GM18519 (cell line): ENCODE measurements around the gene OR51V1.
"Not testable (repeated sequence)": the region's sequence is repeated elsewhere in the genome, so short reads cannot be mapped to it uniquely, and the experiment has no call there.

Source experiments
- ATAC-seq: cut with Tn5 transposase; IDR thresholded peaks from one replicate; pipeline ENCODE4 v1.9.1; 2021; ENCODE audit warnings: mild to moderate bottlenecking, moderate library complexity; ENCODE audit not compliant: unreplicated experiment, low FRiP score

The OR51V1 gene, protein sequence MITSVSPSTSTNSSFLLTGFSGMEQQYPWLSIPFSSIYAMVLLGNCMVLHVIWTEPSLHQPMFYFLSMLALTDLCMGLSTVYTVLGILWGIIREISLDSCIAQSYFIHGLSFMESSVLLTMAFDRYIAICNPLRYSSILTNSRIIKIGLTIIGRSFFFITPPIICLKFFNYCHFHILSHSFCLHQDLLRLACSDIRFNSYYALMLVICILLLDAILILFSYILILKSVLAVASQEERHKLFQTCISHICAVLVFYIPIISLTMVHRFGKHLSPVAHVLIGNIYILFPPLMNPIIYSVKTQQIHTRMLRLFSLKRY

DNA sequence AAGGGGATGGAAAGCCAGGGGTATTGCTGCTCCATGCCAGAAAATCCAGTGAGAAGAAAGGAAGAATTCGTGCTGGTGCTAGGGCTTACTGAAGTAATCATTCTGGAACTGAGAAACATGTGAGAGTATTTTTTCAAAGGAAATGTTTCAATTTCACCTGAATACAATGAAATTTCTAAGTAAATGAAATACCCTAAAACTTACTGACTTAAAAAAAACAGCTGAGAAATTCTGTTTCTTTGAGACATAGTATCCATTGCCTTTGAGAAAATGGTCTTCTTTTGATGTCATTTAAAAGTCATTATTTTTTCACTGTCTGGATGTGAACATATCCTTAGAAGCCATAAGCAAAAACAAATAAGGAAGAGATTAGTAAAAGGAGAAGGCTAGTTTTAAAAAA is at the start of gene OR51V1:
TSS of gene OR51V1 (minus strand) at position 101 of the 400 bp plus-strand sequence. CDS start at position 101, 0 bp downstream.
- no peak for ATAC-seq

DNA sequence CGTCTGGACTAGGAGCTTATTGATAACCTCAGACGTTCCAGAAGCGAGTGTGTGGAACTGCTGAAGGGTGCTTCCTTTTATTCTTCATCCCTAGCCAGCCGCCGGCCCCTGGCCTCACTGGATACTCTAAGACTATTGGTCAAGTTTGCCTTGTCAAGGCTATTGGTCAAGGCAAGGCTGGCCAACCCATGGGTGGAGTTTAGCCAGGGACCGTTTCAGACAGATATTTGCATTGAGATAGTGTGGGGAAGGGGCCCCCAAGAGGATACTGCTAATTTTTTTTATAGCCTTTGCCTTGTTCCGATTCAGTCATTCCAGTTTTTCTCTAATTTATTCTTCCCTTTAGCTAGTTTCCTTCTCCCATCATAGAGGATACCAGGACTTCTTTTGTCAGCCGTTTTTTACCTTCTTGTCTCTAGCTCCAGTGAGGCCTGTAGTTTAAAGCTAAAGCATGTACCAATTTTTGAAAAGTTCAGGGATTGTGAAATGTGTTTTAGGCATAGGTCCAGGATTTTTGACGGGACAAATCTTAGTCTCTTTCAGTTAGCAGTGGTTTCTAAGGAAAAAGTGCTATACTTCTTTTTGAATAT is 49.4 kb upstream of the OR51V1 start, which contains the start of gene HBG1:
TSS of gene HBG1 (minus strand) at position 51 of the 590 bp plus-strand sequence. CDS start 53 bp downstream, outside the sequence.
- ATAC-seq, result not testable (repeated sequence)

DNA sequence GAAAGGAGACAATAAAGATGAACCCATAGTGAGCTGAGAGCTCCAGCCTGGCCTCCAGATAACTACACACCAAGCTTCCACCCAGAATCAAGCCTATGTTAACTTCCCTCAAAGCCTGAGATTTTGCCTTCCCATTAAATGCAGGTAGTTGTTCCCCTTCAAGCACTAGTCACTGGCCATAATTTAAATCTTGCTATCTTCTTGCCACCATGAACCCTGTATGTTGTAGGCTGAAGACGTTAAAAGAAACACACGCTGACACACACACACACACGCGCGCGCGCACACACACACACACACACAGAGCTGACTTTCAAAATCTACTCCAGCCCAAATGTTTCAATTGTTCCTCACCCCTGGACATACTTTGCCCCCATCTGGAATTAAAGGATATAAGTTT is 48.0 kb upstream of the OR51V1 start:
- not testable (repeated sequence) for ATAC-seq

DNA sequence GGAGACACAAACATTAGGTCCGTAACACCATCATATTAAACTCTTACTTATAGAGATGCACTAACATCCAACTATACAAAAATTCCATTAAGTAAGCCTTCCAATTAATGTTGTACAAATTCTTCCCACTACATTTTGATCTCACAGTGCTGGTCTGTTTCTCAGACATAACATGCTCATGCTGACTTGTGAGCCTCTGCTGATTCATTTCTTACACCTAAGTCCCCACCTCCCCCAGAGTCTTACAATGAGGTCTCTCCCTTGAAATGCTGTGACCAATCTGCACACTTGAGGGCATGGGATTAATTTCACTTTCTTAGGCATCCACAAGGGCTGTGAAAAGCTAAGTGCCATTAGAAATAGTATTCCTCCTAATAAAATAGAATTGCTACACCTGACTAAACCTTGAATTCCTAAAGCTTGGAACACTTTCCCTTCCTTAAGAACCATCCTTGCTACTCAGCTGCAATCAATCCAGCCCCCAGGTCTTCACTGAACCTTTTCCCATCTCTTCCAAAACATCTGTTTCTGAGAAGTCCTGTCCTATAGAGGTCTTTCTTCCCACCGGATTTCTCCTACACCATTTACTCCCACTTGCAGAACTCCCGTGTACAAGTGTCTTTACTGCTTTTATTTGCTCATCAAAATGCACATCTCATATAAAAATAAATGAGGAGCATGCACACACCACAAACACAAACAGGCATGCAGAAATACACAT is 47.1 kb upstream of the OR51V1 start:
- no peak for ATAC-seq

DNA sequence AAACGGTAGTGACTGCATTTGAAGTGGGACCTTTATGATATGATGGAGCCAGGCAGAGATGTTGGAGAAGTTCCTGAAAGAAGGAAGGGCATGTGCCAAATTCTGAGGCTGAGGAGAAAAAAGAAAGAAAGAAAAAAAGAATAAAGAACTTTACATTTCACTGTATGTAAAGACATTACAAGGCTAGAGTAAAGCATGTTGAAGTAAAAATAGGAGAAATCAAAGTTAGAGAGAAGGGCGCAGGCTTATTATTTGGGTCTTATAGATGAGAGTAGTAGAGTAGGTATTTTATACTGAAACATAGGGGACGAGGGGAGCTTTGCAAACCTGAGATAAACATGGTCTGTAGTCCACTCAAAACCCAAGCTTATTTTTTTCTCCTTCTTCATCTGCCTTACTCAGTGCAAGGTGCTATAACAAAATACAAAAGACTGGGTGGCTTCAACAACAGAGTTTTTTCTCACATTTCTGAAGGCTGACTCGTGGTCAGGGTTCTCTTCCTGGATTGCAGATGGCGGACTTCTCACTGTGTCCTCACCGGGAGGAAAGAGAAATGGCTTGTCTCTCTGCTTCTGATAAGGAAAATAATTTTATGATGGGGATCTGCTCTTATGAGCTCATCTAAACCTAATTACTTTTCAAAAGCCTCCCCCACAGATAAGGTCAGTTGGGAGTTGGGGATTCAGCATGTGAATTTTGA is 46.4 kb upstream of the OR51V1 start:
- ATAC-seq, result no peak

DNA sequence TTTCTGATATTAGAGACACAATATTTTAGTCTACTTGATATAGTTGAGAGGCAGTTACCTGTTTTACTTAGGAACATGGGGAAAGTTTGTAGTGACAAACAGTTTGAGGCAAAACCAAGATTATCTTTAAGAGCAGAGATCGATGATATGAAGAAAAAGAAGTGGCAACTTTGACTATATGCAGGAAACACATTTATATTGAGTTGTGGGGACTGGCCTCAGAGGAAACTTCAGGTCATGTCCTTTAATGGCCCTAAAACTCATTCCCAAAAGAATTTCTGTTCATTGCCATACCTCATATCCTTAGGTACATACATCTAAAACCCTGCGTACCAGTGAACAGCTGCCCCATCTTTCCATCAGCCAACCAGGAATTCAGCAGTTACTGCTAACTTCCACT is 44.7 kb upstream of the OR51V1 start:
- ATAC-seq, result no peak

DNA sequence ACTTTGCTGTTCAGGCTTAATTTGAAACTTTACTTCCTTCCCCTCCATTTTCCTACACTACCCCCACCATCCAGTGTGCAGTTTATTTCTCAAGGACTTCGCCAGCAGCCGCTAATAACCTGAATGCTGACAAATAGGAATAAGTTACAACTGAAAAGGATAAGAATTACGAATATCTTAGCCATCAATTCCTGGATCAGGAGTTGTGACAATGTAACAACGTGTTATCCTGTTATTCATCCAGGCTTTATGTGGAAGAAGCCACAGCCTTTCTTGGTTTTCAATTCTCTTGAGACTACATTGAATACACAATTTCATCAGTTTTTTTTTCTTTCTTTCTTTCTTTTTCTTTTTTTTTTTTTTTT is 43.3 kb upstream of the OR51V1 start:
- ATAC-seq, result no peak

DNA sequence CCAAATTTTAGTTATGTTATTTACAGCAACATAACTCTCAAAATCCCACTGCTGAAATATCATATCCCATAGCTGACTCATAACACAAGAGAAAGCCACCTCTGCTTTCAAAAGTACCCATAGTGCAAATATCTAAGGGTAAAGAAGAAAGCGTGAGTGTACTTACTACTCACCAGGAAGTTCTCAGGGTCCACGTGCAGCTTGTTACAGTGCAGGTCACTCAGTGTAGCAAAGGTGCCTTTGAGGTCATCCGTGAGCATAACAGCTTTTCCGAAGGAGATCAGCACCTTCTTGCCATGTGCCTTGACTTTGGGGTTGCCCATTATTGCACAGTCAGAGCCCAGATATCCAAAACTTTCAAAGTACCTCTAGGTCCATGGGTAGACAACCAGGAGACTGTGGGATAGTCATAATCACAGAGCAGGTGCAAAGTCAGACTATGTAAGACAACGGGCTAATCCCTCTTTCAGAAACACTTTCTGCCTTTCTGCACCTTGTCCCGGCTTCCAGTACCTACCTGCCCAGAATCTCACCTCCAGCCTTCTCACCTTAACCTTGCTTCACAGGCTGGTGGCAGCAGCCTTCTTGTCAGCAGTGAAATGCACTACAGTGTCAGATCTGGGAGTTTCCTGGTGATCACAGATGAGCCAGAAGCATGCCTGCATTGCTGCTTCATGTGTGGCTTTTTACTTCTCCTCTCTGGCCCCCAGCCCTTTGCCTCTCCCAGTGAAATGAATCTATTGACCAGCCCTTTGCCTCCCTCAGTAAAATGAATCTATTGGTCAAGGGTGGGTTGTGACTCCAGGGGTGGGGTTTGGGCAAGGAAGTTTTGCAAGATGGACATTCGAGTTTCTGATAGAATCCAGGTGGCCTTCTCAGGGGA is 42.7 kb upstream of the OR51V1 start:
- ATAC-seq, result peak; percentile 73

DNA sequence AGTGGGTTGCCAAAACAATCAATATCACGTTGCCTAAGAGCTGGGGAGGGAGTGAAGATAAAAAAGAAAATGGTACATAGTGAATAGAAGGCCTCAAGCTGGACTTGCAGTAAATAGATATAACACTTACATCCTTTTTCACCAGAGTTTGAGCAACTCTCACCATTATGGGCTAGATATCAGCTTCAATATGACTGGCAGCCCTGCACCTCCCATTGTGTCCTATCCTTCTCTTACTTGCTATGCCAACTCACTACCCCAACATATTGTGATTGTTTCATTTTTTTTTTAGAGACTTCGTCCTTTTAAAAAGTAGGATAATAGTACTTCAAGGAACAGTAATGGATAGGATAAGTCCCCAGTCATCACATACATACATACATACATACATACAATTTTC is 41.7 kb upstream of the OR51V1 start:
- no peak for ATAC-seq

DNA sequence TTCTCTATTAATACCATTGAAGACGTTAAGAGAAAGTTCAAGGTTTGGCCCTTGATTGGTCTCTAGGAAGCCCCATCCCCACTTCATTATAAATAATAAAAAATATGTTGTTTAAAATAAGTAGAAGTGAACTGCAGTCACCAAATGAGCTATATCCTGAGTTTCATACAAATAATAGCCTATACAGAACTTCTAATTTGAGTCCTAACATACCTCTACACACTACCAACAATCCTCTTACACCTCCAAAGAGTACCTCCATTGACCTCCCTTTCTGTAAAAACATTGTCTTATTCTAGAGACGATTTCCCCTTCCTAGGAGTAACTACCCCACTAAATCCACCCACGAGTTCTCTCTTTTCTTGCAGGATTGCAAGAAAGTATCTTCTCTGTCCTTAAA is 41.0 kb upstream of the OR51V1 start:
- ATAC-seq, result no peak

DNA sequence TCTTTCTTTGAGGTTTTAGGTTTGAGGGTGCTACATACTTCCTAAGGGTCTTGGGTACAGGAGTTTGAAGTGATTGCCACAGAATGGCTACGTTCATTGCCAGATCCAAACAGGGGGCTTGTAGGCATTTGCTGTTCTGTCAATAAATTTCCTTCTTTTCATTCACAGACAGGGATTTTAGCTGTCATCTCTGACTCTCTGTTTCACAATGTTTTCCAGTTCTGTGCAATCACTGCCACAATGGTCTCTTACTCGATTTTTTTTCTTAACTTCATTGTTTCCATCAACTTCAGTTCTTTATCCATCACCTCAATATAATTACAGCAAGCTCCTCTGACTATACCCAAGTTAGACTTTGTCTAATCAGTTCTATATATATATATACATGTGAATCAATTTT is 40.0 kb upstream of the OR51V1 start:
- no peak for ATAC-seq

DNA sequence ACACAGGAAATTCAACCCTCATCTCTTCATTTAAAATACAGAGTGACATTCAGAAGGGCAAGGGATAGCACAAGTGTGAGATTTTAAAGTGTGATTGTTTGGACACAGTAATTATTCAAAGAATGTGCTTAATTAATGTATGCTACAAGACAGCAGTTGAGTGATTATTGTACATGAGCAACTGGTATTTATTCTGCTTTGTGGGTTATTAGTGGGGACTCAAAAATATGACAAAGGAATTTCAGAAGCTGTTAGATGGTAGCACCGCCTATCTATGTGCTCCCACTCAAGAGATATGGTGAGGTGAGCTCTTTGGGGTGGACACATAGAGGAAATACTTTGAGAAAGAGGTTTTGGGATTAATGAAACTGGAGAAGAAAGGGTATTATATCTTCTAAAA is 39.6 kb upstream of the OR51V1 start:
- no peak for ATAC-seq

DNA sequence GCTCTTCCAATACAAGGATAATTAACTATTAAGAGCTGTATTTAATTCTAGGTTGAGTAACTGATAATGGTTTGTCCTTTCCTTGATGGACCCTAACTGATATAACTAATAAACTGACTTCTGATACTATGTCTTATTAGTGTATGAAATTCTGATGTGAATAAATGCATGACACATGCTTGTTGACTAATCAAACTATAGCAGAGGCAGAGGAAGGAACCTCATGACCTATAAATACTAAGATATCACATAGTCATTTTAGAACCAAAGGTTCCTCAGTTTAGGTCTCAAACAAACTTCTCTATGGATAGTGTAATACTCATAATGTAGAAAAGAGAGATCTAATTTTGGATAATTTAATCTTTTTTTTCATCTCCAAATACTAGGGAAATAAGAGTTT is 38.6 kb upstream of the OR51V1 start:
- ATAC-seq, result no peak

DNA sequence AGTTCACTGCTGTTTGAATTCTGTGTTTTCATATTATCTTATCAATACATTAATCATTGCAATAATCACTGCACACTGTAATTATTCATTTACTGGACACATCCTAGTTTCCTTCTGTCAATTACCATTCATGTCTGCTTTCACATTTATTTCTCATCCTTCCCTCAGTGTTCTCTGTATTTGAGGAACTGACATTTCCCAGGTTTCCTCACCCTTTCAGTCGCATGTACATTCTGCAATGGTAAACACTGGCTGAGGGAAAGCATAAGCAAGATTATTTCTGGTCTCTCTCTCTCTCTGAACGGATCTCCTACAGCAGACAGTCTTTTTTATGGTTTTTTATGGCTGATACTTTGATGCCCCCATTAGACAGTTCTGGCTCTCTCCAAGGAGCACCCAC is 38.0 kb upstream of the OR51V1 start:
- ATAC-seq, result no peak

DNA sequence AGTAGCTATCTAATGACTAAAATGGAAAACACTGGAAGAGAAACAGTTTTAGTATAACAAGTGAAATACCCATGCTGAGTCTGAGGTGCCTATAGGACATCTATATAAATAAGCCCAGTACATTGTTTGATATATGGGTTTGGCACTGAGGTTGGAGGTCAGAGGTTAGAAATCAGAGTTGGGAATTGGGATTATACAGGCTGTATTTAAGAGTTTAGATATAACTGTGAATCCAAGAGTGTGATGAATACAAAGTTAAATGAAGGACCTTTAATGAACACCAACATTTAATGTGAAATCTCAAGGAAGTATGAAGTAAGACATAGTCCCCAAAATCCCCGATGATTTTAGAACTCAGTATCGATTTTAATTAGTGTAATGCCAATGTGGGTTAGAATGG is 36.9 kb upstream of the OR51V1 start:
- ATAC-seq, result no peak

DNA sequence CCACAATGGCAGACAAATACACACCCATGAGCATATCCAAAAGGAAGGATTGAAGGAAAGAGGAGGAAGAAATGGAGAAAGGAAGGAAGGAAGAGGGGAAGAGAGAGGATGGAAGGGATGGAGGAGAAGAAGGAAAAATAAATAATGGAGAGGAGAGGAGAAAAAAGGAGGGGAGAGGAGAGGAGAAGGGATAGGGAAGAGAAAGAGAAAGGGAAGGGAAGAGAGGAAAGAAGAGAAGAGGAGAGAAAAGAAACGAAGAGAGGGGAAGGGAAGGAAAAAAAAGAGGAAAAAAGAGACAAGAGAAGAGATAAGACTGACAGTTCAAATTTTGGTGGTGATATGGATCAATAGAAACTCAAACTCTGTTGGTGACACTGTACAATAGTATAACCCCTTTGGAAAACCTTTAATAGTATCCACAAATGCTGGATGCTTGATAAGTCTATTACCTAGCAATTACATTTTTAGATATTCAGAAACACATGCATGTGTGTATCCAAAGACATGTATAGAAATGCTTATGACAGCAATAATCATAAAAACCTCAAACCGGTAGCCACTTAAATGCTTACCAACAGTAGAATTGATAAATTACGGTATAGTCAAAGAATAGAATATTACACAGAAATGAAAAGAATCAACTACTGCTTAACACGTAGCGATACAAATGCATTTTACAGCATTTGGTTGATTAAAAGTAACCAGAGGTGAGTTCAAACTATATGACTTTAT is 35.0 kb upstream of the OR51V1 start:
- no peak for ATAC-seq

DNA sequence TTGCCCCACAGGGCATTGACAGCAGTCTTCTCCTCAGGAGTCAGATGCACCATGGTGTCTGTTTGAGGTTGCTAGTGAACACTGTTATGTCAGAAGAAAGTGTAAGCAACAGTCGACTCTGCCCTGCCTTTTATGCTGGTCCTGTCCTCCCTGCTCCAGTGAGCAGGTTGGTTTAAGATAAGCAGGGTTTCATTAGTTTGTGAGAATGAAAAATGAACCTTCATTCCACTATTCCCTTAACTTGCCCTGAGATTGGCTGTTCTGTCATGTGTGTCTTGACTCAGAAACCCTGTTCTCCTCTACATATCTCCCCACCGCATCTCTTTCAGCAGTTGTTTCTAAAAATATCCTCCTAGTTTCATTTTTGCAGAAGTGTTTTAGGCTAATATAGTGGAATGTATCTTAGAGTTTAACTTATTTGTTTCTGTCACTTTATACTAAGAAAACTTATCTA is 33.9 kb upstream of the OR51V1 start, which contains the start of gene HBD:
TSS of gene HBD (minus strand) at position 103 of the 454 bp plus-strand sequence. CDS start at position 53, 50 bp downstream.
- ATAC-seq, result peak; percentile 74

DNA sequence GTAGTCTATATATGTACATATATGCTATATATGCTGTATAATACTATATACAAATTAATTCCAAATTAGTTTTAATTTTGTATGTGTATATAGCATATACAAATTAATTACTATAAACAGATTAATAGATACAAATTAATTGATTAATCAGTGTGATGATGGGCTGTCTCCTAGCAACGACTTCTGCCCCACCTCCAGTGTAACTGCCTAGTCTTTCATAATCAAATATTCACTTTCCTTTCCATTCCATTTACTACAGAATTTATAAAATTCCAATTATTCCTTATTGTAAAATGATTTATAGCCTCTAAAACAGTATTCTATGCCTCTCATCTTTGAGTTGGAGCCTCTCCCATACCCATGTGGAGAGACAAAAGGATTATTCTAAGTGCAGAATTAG is 32.8 kb upstream of the OR51V1 start:
- ATAC-seq, result no peak

DNA sequence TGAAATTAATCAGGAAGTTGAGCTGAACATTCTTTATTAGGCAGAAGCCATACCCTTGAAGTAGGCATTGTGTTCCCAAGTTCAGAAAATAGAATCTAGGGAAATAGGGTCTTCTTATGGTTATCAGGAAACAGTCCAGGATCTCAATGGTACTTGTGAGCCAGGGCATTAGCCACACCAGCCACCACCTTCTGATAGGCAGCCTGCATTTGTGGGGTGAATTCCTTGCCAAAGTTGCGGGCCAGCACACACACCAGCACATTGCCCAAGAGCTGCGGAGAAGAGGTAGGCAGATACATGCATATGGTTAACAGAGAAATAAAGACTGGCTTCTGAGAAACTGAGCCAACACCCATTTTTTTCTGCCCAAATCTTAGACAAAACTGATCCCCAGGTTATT is 32.3 kb upstream of the OR51V1 start:
- ATAC-seq, result no peak
